HG03571 (cell line): ENCODE results near the gene C1orf87.

Experiments
- ATAC-seq: cut with Tn5 transposase; IDR thresholded peaks from one replicate; pipeline ENCODE4 v1.9.1; 2021; ENCODE audit not compliant: unreplicated experiment

C1orf87 gene

GRCh38 chr1:60063561-60063960, 10.0 kb downstream of the C1orf87 start:
- ATAC-seq: no peak

GRCh38 chr1:60059468-60059867, 14.1 kb downstream of the C1orf87 start:
- no peak for ATAC-seq

GRCh38 chr1:60055336-60055735, 18.2 kb downstream of the C1orf87 start:
- no peak for ATAC-seq

GRCh38 chr1:60054374-60054773, 19.2 kb downstream of the C1orf87 start:
- ATAC-seq: no peak

- no peak for ATAC-seq
Measured at GRCh38 chr1:60052601-60053000, 21.0 kb downstream of the C1orf87 start.

- no peak for ATAC-seq
Measured at GRCh38 chr1:60051191-60051590, 22.4 kb downstream of the C1orf87 start.

GRCh38 chr1:60049188-60049587, 24.4 kb downstream of the C1orf87 start:
- ATAC-seq: no peak

- ATAC-seq: no peak
Measured at GRCh38 chr1:60044881-60045280, 28.7 kb downstream of the C1orf87 start.

GRCh38 chr1:60041783-60042182, 31.8 kb downstream of the C1orf87 start:
- ATAC-seq: no peak

GRCh38 chr1:60037669-60038068, 35.9 kb downstream of the C1orf87 start:
- ATAC-seq: no peak

- ATAC-seq: no peak
Measured at GRCh38 chr1:60036856-60037460, 36.6 kb downstream of the C1orf87 start.

GRCh38 chr1:60035921-60036320, 37.6 kb downstream of the C1orf87 start:
- no peak for ATAC-seq

- ATAC-seq: no peak
Measured at GRCh38 chr1:60034999-60035398, 38.6 kb downstream of the C1orf87 start.

- ATAC-seq: no peak
Measured at GRCh38 chr1:60033066-60033465, 40.5 kb downstream of the C1orf87 start.

- ATAC-seq: no peak
Measured at GRCh38 chr1:60031146-60031545, 42.4 kb downstream of the C1orf87 start.

- ATAC-seq: no peak
Measured at GRCh38 chr1:60025552-60025951, 48.0 kb downstream of the C1orf87 start.

GRCh38 chr1:60017508-60018205, 55.9 kb downstream of the C1orf87 start:
- ATAC-seq: no peak

GRCh38 chr1:60010690-60011089, 62.9 kb downstream of the C1orf87 start:
- ATAC-seq: no peak

GRCh38 chr1:60008500-60008899, 65.1 kb downstream of the C1orf87 start:
- no peak for ATAC-seq

GRCh38 chr1:60000625-60001024, 72.9 kb downstream of the C1orf87 start:
- ATAC-seq: no peak

GRCh38 chr1:59999746-60000145, 73.8 kb downstream of the C1orf87 start:
- ATAC-seq: no peak

- ATAC-seq: no peak
Measured at GRCh38 chr1:59999006-59999405, 74.6 kb downstream of the C1orf87 start.
